Activated B cell treated with CpG ODN at 0.5 μM for 24 hours (primary cell): Measurements from ENCODE around the gene MECR. TPM values are rescaled to one million over a fixed set of nuclear protein-coding genes. Genes with fewer than 3 reads are reported as not detected.

Source experiments
- ATAC-seq: fragments of 200-7000 bp; cut with Tn5 transposase; one replicate; pipeline ENCODE4 v1.10.0; 2021; ENCODE audit warnings: low read depth, mild to moderate bottlenecking, moderate library complexity
- CTCF ChIA-PET: fragments of 350-600 bp; sonication (Branson Sonifier 250); formaldehyde crosslinking; loops from one replicate; lab custom pipeline; 2021; ENCODE audit warnings: antibody characterized with exemption; lab: Charles Lee
- POLR2A ChIA-PET: fragments of 350-600 bp; sonication (Branson Sonifier 250); formaldehyde crosslinking; loops from one replicate; lab custom pipeline; 2021; ENCODE audit warnings: antibody characterized with exemption; lab: Charles Lee
- DNase-seq: peaks from one replicate; pipeline ENCODE4 v3.0.0; 2022
- H3K27ac Mint-ChIP-seq: one replicate; pipeline ENCODE4 v1.8.0; 2020; ENCODE audit warnings: mixed read lengths
- H3K27me3 Mint-ChIP-seq: one replicate; pipeline ENCODE4 v1.8.0; 2021; ENCODE audit warnings: mixed read lengths
- H3K36me3 Mint-ChIP-seq: one replicate; pipeline ENCODE4 v1.8.0; 2021; ENCODE audit warnings: low read depth, mixed read lengths
- H3K4me1 Mint-ChIP-seq: one replicate; pipeline ENCODE4 v1.8.0; 2021; ENCODE audit warnings: mixed read lengths
- H3K4me3 Mint-ChIP-seq: one replicate; pipeline ENCODE4 v1.8.0; 2020; ENCODE audit warnings: mild to moderate bottlenecking, mixed read lengths
- H3K9me3 Mint-ChIP-seq: one replicate; pipeline ENCODE4 v1.8.0; 2020; ENCODE audit warnings: mixed read lengths
- intact Hi-C: fragments of 100-400 bp; cut with micrococcal nuclease; formaldehyde crosslinking; loops from one replicate; pipeline ENCODE4 v1.15.1; 2024
- total RNA-seq: library from RNA; stranded (reverse); gene quantifications from 2 replicates; pipeline ENCODE4 v1.2.3, GENCODE V29; 2022
- TF ChIP-seq, protein P1 (sequence below): fragments of 200-600 bp; IDR thresholded peaks from one replicate; pipeline ENCODE4 v1.8.0; 2022; ENCODE audit warnings: antibody characterized with exemption, mild to moderate bottlenecking

MECR gene
- total RNA-seq, 1 donor from 2014 or later: 18.7 TPM

DNA sequence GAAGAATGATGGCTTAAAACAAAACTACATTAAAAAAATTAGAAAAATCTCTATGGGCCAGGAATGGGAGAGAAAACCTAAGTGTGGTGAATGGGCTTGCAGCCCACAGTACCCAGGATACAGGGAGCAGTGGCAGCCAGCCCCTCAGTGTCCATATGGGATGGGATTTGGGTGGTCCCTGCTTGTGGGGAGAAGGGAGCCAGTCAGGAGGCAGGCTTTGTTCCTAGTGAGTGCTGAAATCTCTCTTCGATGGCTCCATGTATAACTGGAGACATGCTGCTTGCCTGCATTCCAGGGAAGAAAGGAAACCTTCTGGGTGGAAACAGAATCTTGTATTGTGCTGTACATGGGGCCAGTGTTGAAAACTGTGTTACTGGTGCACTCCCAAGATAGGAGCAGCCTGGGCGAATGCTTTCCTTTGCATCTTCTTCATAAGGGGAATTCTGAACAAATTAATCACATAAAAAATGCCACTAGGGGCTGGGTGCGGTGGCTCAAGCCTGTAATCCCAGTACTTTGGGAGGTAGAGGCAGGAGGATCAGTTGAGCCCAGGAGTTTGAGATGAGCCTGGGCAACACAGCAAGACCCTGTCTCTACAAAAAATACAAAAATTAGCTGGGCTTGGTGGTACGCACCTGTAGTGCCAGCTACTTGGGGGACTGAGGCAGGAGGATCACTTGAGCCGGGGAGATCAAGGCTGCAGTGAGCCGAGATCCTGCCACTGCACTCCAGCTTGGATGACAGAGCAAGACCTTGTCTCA is 41.6 kb upstream of the MECR start:
- no peaks in the 10 kb centered on the region for H3K4me1 Mint-ChIP-seq
- TF ChIP-seq, protein P1, sequence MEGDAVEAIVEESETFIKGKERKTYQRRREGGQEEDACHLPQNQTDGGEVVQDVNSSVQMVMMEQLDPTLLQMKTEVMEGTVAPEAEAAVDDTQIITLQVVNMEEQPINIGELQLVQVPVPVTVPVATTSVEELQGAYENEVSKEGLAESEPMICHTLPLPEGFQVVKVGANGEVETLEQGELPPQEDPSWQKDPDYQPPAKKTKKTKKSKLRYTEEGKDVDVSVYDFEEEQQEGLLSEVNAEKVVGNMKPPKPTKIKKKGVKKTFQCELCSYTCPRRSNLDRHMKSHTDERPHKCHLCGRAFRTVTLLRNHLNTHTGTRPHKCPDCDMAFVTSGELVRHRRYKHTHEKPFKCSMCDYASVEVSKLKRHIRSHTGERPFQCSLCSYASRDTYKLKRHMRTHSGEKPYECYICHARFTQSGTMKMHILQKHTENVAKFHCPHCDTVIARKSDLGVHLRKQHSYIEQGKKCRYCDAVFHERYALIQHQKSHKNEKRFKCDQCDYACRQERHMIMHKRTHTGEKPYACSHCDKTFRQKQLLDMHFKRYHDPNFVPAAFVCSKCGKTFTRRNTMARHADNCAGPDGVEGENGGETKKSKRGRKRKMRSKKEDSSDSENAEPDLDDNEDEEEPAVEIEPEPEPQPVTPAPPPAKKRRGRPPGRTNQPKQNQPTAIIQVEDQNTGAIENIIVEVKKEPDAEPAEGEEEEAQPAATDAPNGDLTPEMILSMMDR: no peak
- H3K27me3 Mint-ChIP-seq: peaks cover 42% of the 10 kb centered on the region
- H3K36me3 Mint-ChIP-seq: no peaks in the 10 kb centered on the region
- DNase-seq (no peak), ATAC-seq (no peak)
- ChIA-PET CTCF (no interaction called here), POLR2A (no interaction called here)
- H3K9me3 Mint-ChIP-seq: peaks cover 2% of the 10 kb centered on the region
- intact Hi-C loops: no loop called here
- no peak overlapping the region for H3K4me3 Mint-ChIP-seq
- H3K27ac Mint-ChIP-seq: no peak overlapping the region

DNA sequence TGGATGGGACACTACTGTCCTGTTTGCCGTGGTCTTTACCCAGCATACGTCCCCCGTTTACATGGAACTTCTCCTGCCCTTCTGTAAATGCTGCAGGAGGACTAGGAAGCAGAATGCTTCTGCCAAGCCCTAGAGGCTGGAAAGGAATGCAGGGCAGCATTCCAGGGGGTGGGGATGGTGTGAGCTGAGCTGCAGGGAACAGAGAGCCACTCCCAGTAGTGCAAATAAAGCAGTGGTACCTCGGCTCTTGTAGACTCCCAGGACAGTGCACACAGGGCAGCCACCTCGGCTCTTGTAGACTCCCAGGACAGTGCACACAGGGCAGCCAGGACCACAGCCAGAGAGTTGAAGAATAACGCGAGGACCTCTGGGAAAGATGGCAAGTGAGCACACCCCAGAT is 41.0 kb upstream of the MECR start:
- no peaks in the 10 kb centered on the region for H3K4me1 Mint-ChIP-seq
- ChIA-PET CTCF (no interaction called here), POLR2A (no interaction called here)
- H3K36me3 Mint-ChIP-seq: no peaks in the 10 kb centered on the region
- H3K4me3 Mint-ChIP-seq: no peak overlapping the region
- no peak overlapping the region for H3K27ac Mint-ChIP-seq
- TF ChIP-seq, protein P1: no peak
- no peak for DNase-seq
- peaks cover 47% of the 10 kb centered on the region for H3K27me3 Mint-ChIP-seq
- ATAC-seq: no peak
- H3K9me3 Mint-ChIP-seq: peaks cover 1% of the 10 kb centered on the region
- intact Hi-C loops: no loop called here

DNA sequence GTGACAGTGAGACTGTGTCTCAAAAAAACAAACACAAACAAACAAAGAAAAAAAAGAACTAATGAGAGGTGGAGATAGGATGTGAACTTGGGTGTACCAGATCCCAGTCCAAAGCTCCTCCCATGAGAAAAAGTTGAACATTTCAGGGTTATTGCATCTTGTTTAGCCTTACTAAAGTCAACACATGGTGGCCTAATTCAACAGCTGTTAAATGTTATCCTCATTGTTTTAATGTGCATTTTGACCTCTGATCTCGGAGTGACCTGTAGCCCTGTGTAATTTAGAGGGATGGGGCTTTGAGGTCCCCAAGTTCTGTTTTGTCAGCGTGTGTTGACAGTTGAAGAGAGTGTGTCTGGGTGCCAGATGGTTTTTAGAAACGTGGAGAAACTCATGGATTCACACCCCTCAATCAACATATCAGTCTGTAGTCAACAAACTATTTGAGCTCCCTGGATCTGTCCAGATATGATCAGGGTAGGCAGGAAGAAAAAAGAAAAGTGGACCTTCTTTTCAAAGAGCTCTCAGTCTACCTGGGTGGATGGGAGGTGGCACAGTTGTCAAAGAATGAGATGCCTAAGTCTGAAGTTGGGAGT is 40.3 kb upstream of the MECR start:
- TF ChIP-seq, protein P1: no peak
- DNase-seq (no peak), ATAC-seq (no peak)
- no peak overlapping the region for H3K4me3 Mint-ChIP-seq
- H3K27me3 Mint-ChIP-seq: peaks cover 52% of the 10 kb centered on the region
- H3K9me3 Mint-ChIP-seq: no peaks in the 10 kb centered on the region
- intact Hi-C loops: no loop called here
- CTCF ChIA-PET: no interaction called here
- no peaks in the 10 kb centered on the region for H3K36me3 Mint-ChIP-seq
- H3K4me1 Mint-ChIP-seq: no peaks in the 10 kb centered on the region
- POLR2A ChIA-PET: no interaction called here
- H3K27ac Mint-ChIP-seq: no peak overlapping the region

GRCh38 chr1:29269382-29269781 is 38.6 kb upstream of the MECR start:
- H3K4me3 Mint-ChIP-seq: no peak overlapping the region
- POLR2A ChIA-PET: no interaction called here
- H3K36me3 Mint-ChIP-seq: no peaks in the 10 kb centered on the region
- TF ChIP-seq, protein P1: no peak
- intact Hi-C loops: no loop called here
- ATAC-seq (no peak), DNase-seq (no peak)
- peaks cover 57% of the 10 kb centered on the region for H3K27me3 Mint-ChIP-seq
- H3K4me1 Mint-ChIP-seq: no peaks in the 10 kb centered on the region
- no peak overlapping the region for H3K27ac Mint-ChIP-seq
- CTCF ChIA-PET: no interaction called here
- no peaks in the 10 kb centered on the region for H3K9me3 Mint-ChIP-seq

DNA sequence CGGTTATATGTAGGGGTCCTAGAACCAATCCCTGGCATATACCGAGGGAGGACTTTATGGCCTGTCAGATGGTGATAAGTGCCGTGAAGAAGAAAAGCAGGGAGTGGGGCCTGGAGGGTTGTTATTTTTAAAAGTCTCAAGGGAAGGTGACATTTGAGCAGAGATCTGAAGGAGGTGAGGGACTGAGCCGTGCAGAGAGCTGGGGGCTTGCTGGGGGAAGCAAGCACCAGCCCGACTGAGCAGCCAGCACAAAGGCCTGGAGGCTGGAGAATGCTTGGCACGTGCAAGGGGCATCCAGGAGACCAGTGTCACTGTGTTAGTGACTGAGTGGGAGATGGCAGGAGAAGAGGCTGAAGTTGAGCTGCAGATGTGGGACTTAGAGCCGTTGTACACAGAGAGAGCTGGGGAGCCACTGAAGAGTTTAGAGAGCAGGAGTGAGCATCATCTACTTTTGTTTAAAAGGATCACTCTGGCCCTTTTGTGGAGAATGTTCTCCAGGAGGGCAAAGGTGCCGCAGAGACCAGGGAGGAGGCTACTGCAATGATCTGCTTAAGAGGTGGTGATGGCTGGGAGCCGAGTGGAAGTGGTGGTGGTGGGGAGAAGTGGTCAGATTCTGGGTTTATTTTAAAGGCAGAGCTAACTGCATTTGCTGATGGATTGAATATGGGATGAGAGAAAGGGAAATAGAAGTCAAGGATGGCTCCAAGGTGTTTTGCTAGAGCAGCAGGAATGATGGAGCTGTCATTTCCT is 36.8 kb upstream of the MECR start:
- Mint-ChIP-seq H3K4me1 (no peaks in the 10 kb centered on the region), H3K4me3 (no peak overlapping the region), H3K36me3 (no peaks in the 10 kb centered on the region), H3K9me3 (no peaks in the 10 kb centered on the region), H3K27me3 (peaks cover 55% of the 10 kb centered on the region), H3K27ac (no peak overlapping the region)
- intact Hi-C loops: no loop called here
- ChIA-PET CTCF (no interaction called here), POLR2A (no interaction called here)
- TF ChIP-seq, protein P1: no peak
- ATAC-seq (no peak), DNase-seq (no peak)
